ENCODE measurements around the gene MPG.

DNA sequence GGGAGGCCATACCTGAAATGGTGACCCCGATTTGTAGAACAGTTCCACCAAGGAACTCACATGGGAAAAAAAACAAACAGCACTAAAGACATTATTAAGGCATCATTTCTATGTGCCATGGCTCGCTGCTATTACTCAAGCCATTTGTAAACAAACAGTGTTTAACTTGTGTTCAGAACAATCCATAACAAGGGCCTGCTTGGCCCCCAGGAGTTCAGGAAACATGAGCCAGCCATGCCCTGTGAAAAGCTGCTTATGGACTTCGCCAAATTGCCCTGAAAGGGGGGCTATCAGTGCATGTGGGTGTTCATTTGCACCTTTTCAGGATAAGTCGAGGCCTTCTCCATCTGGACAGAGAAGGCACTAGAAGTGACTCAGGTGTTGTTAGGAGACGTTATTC lies 32.6 kb upstream of the MPG start:
- TF ChIP-seq ZBTB40 (IDR thresholded peaks at IDR 0.05; ENCODE audit: borderline replicate concordance), result no peak
- no peak for TF ChIP-seq MTA3 (IDR thresholded peaks at IDR 0.05; ENCODE audit: borderline replicate concordance, low read length)
- TF ChIP-seq EZH2 (IDR thresholded peaks at IDR 0.05; ENCODE audit: borderline replicate concordance, control insufficient read depth, low read depth, low read length), result no peak
- no peak for TF ChIP-seq CHD1 (IDR thresholded peaks at IDR 0.05; ENCODE audit: low read depth, low read length)
- TF ChIP-seq CTCF (IDR thresholded peaks at IDR 0.05 in 2 of 3, conservative IDR thresholded peaks at IDR 0.05 in 1 of 3; ENCODE audit: control insufficient read depth in 2 of 3, extremely low read depth in 1 of 3, insufficient read depth in 1 of 3, low read depth in 3 of 3, low read length in 3 of 3), result no peak
- TF ChIP-seq NR2C2 (IDR thresholded peaks at IDR 0.05; ENCODE audit: borderline replicate concordance, control insufficient read depth, insufficient read length, low read depth), result no peak
- TF ChIP-seq POLR2AphosphoS5 (IDR thresholded peaks at IDR 0.05; ENCODE audit: low read length), result no peak
- TF ChIP-seq BHLHE40 (IDR thresholded peaks at IDR 0.05; ENCODE audit: borderline replicate concordance in 1 of 2, low read depth in 2 of 2, low read length in 1 of 2), result no peak
- no peak for TF ChIP-seq EP300 (IDR thresholded peaks at IDR 0.05; ENCODE audit: borderline replicate concordance in 1 of 2, control insufficient read depth in 1 of 2, low read depth in 2 of 2, low read length in 2 of 2)
- TF ChIP-seq YY1 (IDR thresholded peaks at IDR 0.05; ENCODE audit: low read depth, low read length), result no peak
- no peak for TF ChIP-seq RAD51 (IDR thresholded peaks at IDR 0.05)
- TF ChIP-seq FOXK2 (IDR thresholded peaks at IDR 0.05), result no peak
- TF ChIP-seq, protein P1, sequence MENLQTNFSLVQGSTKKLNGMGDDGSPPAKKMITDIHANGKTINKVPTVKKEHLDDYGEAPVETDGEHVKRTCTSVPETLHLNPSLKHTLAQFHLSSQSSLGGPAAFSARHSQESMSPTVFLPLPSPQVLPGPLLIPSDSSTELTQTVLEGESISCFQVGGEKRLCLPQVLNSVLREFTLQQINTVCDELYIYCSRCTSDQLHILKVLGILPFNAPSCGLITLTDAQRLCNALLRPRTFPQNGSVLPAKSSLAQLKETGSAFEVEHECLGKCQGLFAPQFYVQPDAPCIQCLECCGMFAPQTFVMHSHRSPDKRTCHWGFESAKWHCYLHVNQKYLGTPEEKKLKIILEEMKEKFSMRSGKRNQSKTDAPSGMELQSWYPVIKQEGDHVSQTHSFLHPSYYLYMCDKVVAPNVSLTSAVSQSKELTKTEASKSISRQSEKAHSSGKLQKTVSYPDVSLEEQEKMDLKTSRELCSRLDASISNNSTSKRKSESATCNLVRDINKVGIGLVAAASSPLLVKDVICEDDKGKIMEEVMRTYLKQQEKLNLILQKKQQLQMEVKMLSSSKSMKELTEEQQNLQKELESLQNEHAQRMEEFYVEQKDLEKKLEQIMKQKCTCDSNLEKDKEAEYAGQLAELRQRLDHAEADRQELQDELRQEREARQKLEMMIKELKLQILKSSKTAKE (IDR thresholded peaks at IDR 0.05; ENCODE audit: low read depth, poor library complexity, severe bottlenecking), result no peak
- no peak for TF ChIP-seq POLR2A (IDR thresholded peaks at IDR 0.05; ENCODE audit: low read depth, low read length)

All from GM12878 (cell line).